Upper lobe of left lung (tissue), 6 donors: ENCODE results near the gene MSI2. TPM values are rescaled to one million over a fixed set of nuclear protein-coding genes. Genes with fewer than 3 reads are reported as not detected.

ENCODE experiments used
- ATAC-seq, 2 donors: fragments of 200-7000 bp; cut with Tn5 transposase; one replicate each; pipeline ENCODE4 v1.9.1; 2022; ENCODE audit warnings: mild to moderate bottlenecking in 2 of 2, moderate library complexity in 2 of 2; ENCODE audit not compliant: low FRiP score in 2 of 2
- DNase-seq, 2 donors: peaks; one replicate each; pipeline ENCODE4 v3.0.0-alpha.2; 2019 to 2020
- H3K27ac ChIP-seq, 4 donors: fragments of 200-600 bp; sonication (generic); one replicate each; pipeline ENCODE4 v1.5.1; 2016 to 2019
- H3K27me3 ChIP-seq, 4 donors: fragments of 200-600 bp; sonication (generic); one replicate each; pipeline ENCODE4 v1.5.1; 2017 to 2019
- H3K36me3 ChIP-seq, 4 donors: fragments of 200-600 bp; sonication (generic); one replicate each; pipeline ENCODE4 v1.5.1; 2016 to 2019
- H3K4me1 ChIP-seq, 4 donors: fragments of 200-600 bp; sonication (generic); one replicate each; pipeline ENCODE4 v1.5.1; 2018 to 2019
- H3K4me3 ChIP-seq, 4 donors: fragments of 200-600 bp; sonication (generic); one replicate each; pipeline ENCODE4 v1.5.1; 2017 to 2019; ENCODE audit warnings: mild to moderate bottlenecking in 2 of 4, moderate library complexity in 1 of 4
- H3K9me3 ChIP-seq, 4 donors: fragments of 200-600 bp; sonication (generic); one replicate each; pipeline ENCODE4 v1.5.1; 2018 to 2019
- CTCF ChIP-seq, 6 experiments: fragments of 450-650 bp in 4 of 6; fragments of 200-600 bp in 2 of 6; sonication (generic) in 2 of 6; IDR thresholded peaks; one replicate each; pipeline ENCODE4 v1.5.1; 2016 to 2019; ENCODE audit warnings: antibody characterized with exemption in 6 of 6
- EP300 ChIP-seq, 4 donors: sonication (generic); formaldehyde crosslinking; IDR thresholded peaks; one replicate each; pipeline ENCODE4 v1.5.1; 2017; ENCODE audit warnings: antibody characterized with exemption in 4 of 4, control low read depth in 2 of 4
- POLR2A ChIP-seq, 4 donors: fragments of 450-650 bp; IDR thresholded peaks; one replicate each; pipeline ENCODE4 v1.5.1; 2016 to 2017; ENCODE audit warnings: antibody characterized with exemption in 4 of 4, mild to moderate bottlenecking in 2 of 4
- POLR2AphosphoS5 ChIP-seq, 2 donors: sonication (generic); formaldehyde crosslinking; IDR thresholded peaks; one replicate each; pipeline ENCODE4 v1.5.1; 2017; ENCODE audit warnings: antibody characterized with exemption in 2 of 2
- WGBS, 2 donors: methylation state at CpG; one replicate each; pipeline ENCODE4 v1.1.5; 2017 to 2018; 5-methylcytosine and 5-hydroxymethylcytosine counted together
- total RNA-seq, 6 donors: library from RNA; depleted of rRNA in 4 of 6; stranded (reverse); fragments of >200 nt in 4 of 6; gene quantifications; one replicate each; pipeline versions ENCODE4 v1.1.0 to v1.2.1, GENCODE V29; 2016 to 2021
- donor health status: DM: no; HTN: no; CAD: no; lungs with moderate emphysema.
- donor health status: DM: no; HTN: yes; CAD: no; lungs with severe emphysema.

MSI2 gene
- total RNA-seq, 6 donors from 2014 or later, result 20.1 to 44.0 (median 32.2) TPM

- TF ChIP-seq CTCF (IDR thresholded peaks at IDR 0.05), result no peak
- TF ChIP-seq POLR2A (IDR thresholded peaks at IDR 0.05), result no peak
- TF ChIP-seq POLR2AphosphoS5 (IDR thresholded peaks at IDR 0.05), result no peak
- no peak for TF ChIP-seq EP300 (IDR thresholded peaks at IDR 0.05)
- H3K27ac ChIP-seq, result no peak overlapping the region
- H3K36me3 ChIP-seq, result no peaks in the 10 kb centered on the region
- ATAC-seq (no peak), DNase-seq (no peak)
- no peaks in the 10 kb centered on the region for H3K27me3 ChIP-seq
- WGBS, 2 donors, result 88 to 93% methylated on average over 11 of the region's 11 CpGs
- H3K4me1 ChIP-seq, result peaks cover 0 to 6% (median 0%) of the 10 kb centered on the region in 4 donors
- no peaks in the 10 kb centered on the region for H3K9me3 ChIP-seq
- H3K4me3 ChIP-seq, result no peak overlapping the region
Measured at GRCh38 chr17:57464191-57464864, 208.0 kb downstream of the MSI2 start.

- DNase-seq, result no peak
- no peak for TF ChIP-seq CTCF (IDR thresholded peaks at IDR 0.05)
- no peak for TF ChIP-seq POLR2A (IDR thresholded peaks at IDR 0.05)
- 84 to 89% methylated on average over 5 of the region's 5 CpGs for WGBS, 2 donors
- Histone ChIP-seq H3K27ac (no peak overlapping the region), H3K9me3 (no peaks in the 10 kb centered on the region), H3K36me3 (no peaks in the 10 kb centered on the region), H3K4me1 (peaks cover 0 to 3% (median 0%) of the 10 kb centered on the region in 4 donors), H3K4me3 (no peak overlapping the region), H3K27me3 (no peaks in the 10 kb centered on the region)
- no peak for ATAC-seq
Measured at GRCh38 chr17:57465610-57466009, 209.3 kb downstream of the MSI2 start.

- H3K9me3 ChIP-seq, result no peaks in the 10 kb centered on the region
- no peak for DNase-seq
- 75 to 84% methylated on average over 9 to 10 of the region's 10 CpGs for WGBS, 2 donors
- peaks cover 0 to 3% (median 0%) of the 10 kb centered on the region in 4 donors for H3K4me1 ChIP-seq
- no peaks in the 10 kb centered on the region for H3K27me3 ChIP-seq
- no peak overlapping the region for H3K4me3 ChIP-seq
- no peak overlapping the region for H3K27ac ChIP-seq
- no peak for TF ChIP-seq EP300 (IDR thresholded peaks at IDR 0.05)
- no peak for TF ChIP-seq POLR2AphosphoS5 (IDR thresholded peaks at IDR 0.05)
- TF ChIP-seq CTCF (IDR thresholded peaks at IDR 0.05), result no peak
- TF ChIP-seq POLR2A (IDR thresholded peaks at IDR 0.05), result no peak
- no peaks in the 10 kb centered on the region for H3K36me3 ChIP-seq
- no peak for ATAC-seq
Measured at GRCh38 chr17:57466017-57466471, 209.7 kb downstream of the MSI2 start.

GRCh38 chr17:57466521-57466920, 210.2 kb downstream of the MSI2 start:
- H3K4me3 ChIP-seq, result no peak overlapping the region
- TF ChIP-seq POLR2A (IDR thresholded peaks at IDR 0.05), result no peak
- TF ChIP-seq CTCF (IDR thresholded peaks at IDR 0.05), result no peak
- TF ChIP-seq POLR2AphosphoS5 (IDR thresholded peaks at IDR 0.05), result no peak
- TF ChIP-seq EP300 (IDR thresholded peaks at IDR 0.05), result no peak
- no peaks in the 10 kb centered on the region for H3K27me3 ChIP-seq
- H3K4me1 ChIP-seq, result peaks cover 0 to 3% (median 0%) of the 10 kb centered on the region in 4 donors
- no peak for ATAC-seq
- WGBS, 2 donors, result 82 to 93% methylated on average over 1 of the region's 1 CpG
- no peak for DNase-seq
- H3K9me3 ChIP-seq, result no peaks in the 10 kb centered on the region
- H3K36me3 ChIP-seq, result no peaks in the 10 kb centered on the region
- no peak overlapping the region for H3K27ac ChIP-seq

GRCh38 chr17:57467226-57467625, 210.9 kb downstream of the MSI2 start:
- ATAC-seq (no peak), DNase-seq (no peak)
- Histone ChIP-seq H3K9me3 (no peaks in the 10 kb centered on the region), H3K36me3 (no peaks in the 10 kb centered on the region), H3K4me1 (peaks cover 0 to 3% (median 0%) of the 10 kb centered on the region in 4 donors), H3K4me3 (no peak overlapping the region), H3K27me3 (no peaks in the 10 kb centered on the region), H3K27ac (no peak overlapping the region)
- 86 to 93% methylated on average over 4 of the region's 4 CpGs for WGBS, 2 donors
- no peak for TF ChIP-seq POLR2AphosphoS5 (IDR thresholded peaks at IDR 0.05)
- no peak for TF ChIP-seq CTCF (IDR thresholded peaks at IDR 0.05)
- TF ChIP-seq EP300 (IDR thresholded peaks at IDR 0.05), result no peak
- no peak for TF ChIP-seq POLR2A (IDR thresholded peaks at IDR 0.05)
